Right lobe of liver (tissue), 4 donors: ENCODE data around the gene GULP1.

Source experiments
- CTCF ChIP-seq, 4 donors: fragments of 200-600 bp in 3 of 4; fragments of 450-650 bp in 1 of 4; IDR thresholded peaks; one replicate each; pipeline versions ENCODE4 v1.5.1 to v1.8.0; 2016 to 2022; ENCODE audit warnings: antibody characterized with exemption in 4 of 4, mild to moderate bottlenecking in 2 of 4
- POLR2A ChIP-seq: fragments of 450-650 bp; IDR thresholded peaks from one replicate; pipeline ENCODE4 v1.6.1; 2017; ENCODE audit warnings: antibody characterized with exemption, mild to moderate bottlenecking
- donor health status: DM: no; HTN: no; CAD: no.
- donor health status: DM: no; HTN: no; CAD: no.
- donor health status: DM: no; HTN: yes; CAD: no.

- TF ChIP-seq CTCF (IDR thresholded peaks at IDR 0.05): no peak
- no peak for TF ChIP-seq POLR2A
These were observed 89.9 kb downstream of the GULP1 start for GRCh38 chr2:188381614-188382013.
